Endothelial cell of umbilical vein (primary cell): ENCODE measurements around the gene CACNA1B. TPM values are rescaled to one million over a fixed set of nuclear protein-coding genes. Genes with fewer than 3 reads are reported as not detected.

Source experiments
- BruUV-seq: library from RNA; stranded (reverse); fragments of 400-500 nt; replicated peaks from 2 replicates; lab custom pipeline; 2021; lab: Mats Ljungman, UMichigan
- CTCF ChIA-PET: fragments of 300-600, 350-600 bp; sonication (Branson Sonifier 250); formaldehyde crosslinking; loops from one replicate; lab custom pipeline; 2021; ENCODE audit warnings: antibody characterized with exemption, inconsistent platforms; lab: Charles Lee
- POLR2A ChIA-PET: fragments of 300-600, 350-600 bp; sonication (Branson Sonifier 250); formaldehyde crosslinking; loops from one replicate; lab custom pipeline; 2021; ENCODE audit warnings: antibody characterized with exemption, inconsistent platforms; lab: Charles Lee
- DNase-seq: peaks from one replicate; pipeline ENCODE4 v3.0.0-alpha.2; 2011; ENCODE audit warnings: low read depth, low spot score
- FAIRE-seq: peaks from 2 replicates; lab custom pipeline; 2011; peaks lifted over from hg19 to GRCh38; lab: Jason Lieb, UNC
- H2AFZ ChIP-seq: 2 replicates; pipeline ENCODE4 v1.6.0; 2012; ENCODE audit warnings: low read depth, low read length, control low read depth, inconsistent platforms
- H3K27ac ChIP-seq: 2 replicates; pipeline ENCODE4 v1.5.1; 2011; ENCODE audit warnings: low read depth, mild to moderate bottlenecking, control low read depth, low read length, moderate library complexity; ENCODE audit not compliant: insufficient read depth
- H3K27me3 ChIP-seq, 2 experiments: 2 replicates each; pipeline versions ENCODE4 v1.6.0 to v1.6.1; 2011; ENCODE audit warnings: low read length in 2 of 2, mixed read lengths in 1 of 2; ENCODE audit not compliant: control insufficient read depth in 2 of 2, insufficient read depth in 2 of 2
- H3K36me3 ChIP-seq, 2 experiments: 2 replicates in 1 of 2; 3 replicates in 1 of 2; pipeline ENCODE4 v1.5.1; 2011; ENCODE audit warnings: low read length in 2 of 2, mild to moderate bottlenecking in 1 of 2, moderate library complexity in 1 of 2; ENCODE audit not compliant: control insufficient read depth in 2 of 2, insufficient read depth in 2 of 2; ENCODE audit errors: extremely low read depth in 1 of 2
- H3K4me1 ChIP-seq: 3 replicates; pipeline ENCODE4 v1.5.1; 2011; ENCODE audit warnings: mild to moderate bottlenecking, low read length; ENCODE audit not compliant: control insufficient read depth, insufficient read depth; ENCODE audit errors: extremely low read depth
- H3K4me2 ChIP-seq: 2 replicates; pipeline ENCODE4 v1.6.1; 2011; ENCODE audit warnings: low read length, control low read depth, mixed read lengths; ENCODE audit not compliant: insufficient read depth
- H3K4me3 ChIP-seq, 3 experiments: fragments of 200-600 bp in 1 of 3; sonication (generic), shearing (Covaris generic) in 1 of 3; replicated peaks in 1 of 3; 2 replicates each; pipeline ENCODE4 v1.5.1; 2011 to 2016; ENCODE audit warnings: control low read depth in 3 of 3, low read length in 3 of 3, mild to moderate bottlenecking in 2 of 3, inconsistent platforms in 1 of 3, low read depth in 1 of 3, moderate library complexity in 1 of 3; ENCODE audit not compliant: insufficient read depth in 1 of 3
- H3K79me2 ChIP-seq: 2 replicates; pipeline ENCODE4 v1.6.0; 2012; ENCODE audit warnings: low read length, inconsistent platforms; ENCODE audit not compliant: control insufficient read depth, insufficient read depth
- H3K9ac ChIP-seq: replicated peaks from 2 replicates; pipeline ENCODE3; 2011; ENCODE audit warnings: low read length, control low read depth; ENCODE audit not compliant: insufficient read depth; ENCODE audit errors: extremely low read depth
- H3K9me1 ChIP-seq: replicated peaks from 3 replicates; pipeline ENCODE4 v1.6.0; 2011; ENCODE audit warnings: mild to moderate bottlenecking, low read length; ENCODE audit not compliant: control insufficient read depth, insufficient read depth; ENCODE audit errors: extremely low read depth
- H3K9me3 ChIP-seq: replicated peaks from 2 replicates; pipeline ENCODE4 v1.5.1; 2012; ENCODE audit warnings: low read length, inconsistent platforms; ENCODE audit not compliant: control insufficient read depth, insufficient read depth
- H4K20me1 ChIP-seq: replicated peaks from 2 replicates; pipeline ENCODE3; 2011; ENCODE audit warnings: mild to moderate bottlenecking, low read length; ENCODE audit not compliant: control insufficient read depth, insufficient read depth; ENCODE audit errors: extremely low read depth
- EZH2 ChIP-seq: IDR thresholded peaks from 2 replicates; pipeline ENCODE4 v1.6.1; 2012; ENCODE audit warnings: borderline replicate concordance, low read depth, mild to moderate bottlenecking, moderate library complexity, low read length, inconsistent platforms; ENCODE audit not compliant: severe bottlenecking
- FOS ChIP-seq: IDR thresholded peaks from 2 replicates; pipeline ENCODE4 v1.6.1; 2011; ENCODE audit warnings: mild to moderate bottlenecking, low read length, moderate library complexity, borderline replicate concordance; ENCODE audit not compliant: insufficient read depth
- GATA2 ChIP-seq: IDR thresholded peaks from 2 replicates; pipeline ENCODE4 v1.7.0; 2011; ENCODE audit warnings: low read depth, mild to moderate bottlenecking, moderate library complexity, mixed read lengths, low read length; ENCODE audit not compliant: insufficient read length, insufficient read depth
- JUN ChIP-seq: IDR thresholded peaks from 2 replicates; pipeline ENCODE4 v1.6.1; 2011; ENCODE audit warnings: borderline replicate concordance, low read depth; ENCODE audit not compliant: insufficient read length, insufficient read depth
- MYC ChIP-seq: IDR thresholded peaks from one replicate; pipeline ENCODE4 v1.6.1; 2011; ENCODE audit warnings: mild to moderate bottlenecking, low read depth, low read length
- POLR2A ChIP-seq: IDR thresholded peaks from 2 replicates; pipeline ENCODE4 v1.6.1; 2012; ENCODE audit warnings: low read depth, mild to moderate bottlenecking, control low read depth, low read length
- POLR2AphosphoS5 ChIP-seq: IDR thresholded peaks from 2 replicates; pipeline ENCODE4 v1.6.1; 2012; ENCODE audit warnings: low read depth, mild to moderate bottlenecking, control low read depth, low read length, moderate library complexity; ENCODE audit not compliant: insufficient read depth
- dilution Hi-C: fragments of 300-500 bp; cut with MboI; formaldehyde crosslinking; loops from one replicate; pipeline ENCODE4 v1.15.0; 2019; ENCODE audit warnings: low sequenced_read_pairs; ENCODE audit not compliant: extremely low pct_ligation_motif_present
- intact Hi-C: fragments of 100-400 bp; cut with micrococcal nuclease; formaldehyde crosslinking; loops from one replicate; pipeline ENCODE4 v1.10.0; 2022
- polyA plus RNA-seq, 4 experiments: library from polyadenylated mRNA; depleted of rRNA in 3 of 4; stranded (reverse) in 3 of 4; unstranded in 1 of 4; fragments of >200 nt; gene quantifications; 2 replicates each; pipeline versions ENCODE4 v1.2.1 to v1.2.3, GENCODE V29; 2011 to 2012; ENCODE audit warnings: missing spikeins in 1 of 4
- total RNA-seq: library from RNA; stranded (reverse); gene quantifications from 2 replicates; pipeline ENCODE4 v1.2.3, GENCODE V29; 2021
- TF ChIP-seq, protein P1 (sequence below): IDR thresholded peaks from 2 replicates; pipeline ENCODE4 v1.6.1; 2011; ENCODE audit not compliant: insufficient read depth, insufficient read length
- TF ChIP-seq, protein P2 (sequence below), 2 donors: IDR thresholded peaks; 1 replicate in 1 of 2; 2 replicates in 1 of 2; pipeline ENCODE4 v1.5.1; 2011; ENCODE audit warnings: low read length in 2 of 2, mild to moderate bottlenecking in 2 of 2, moderate library complexity in 2 of 2, control low read depth in 1 of 2, inconsistent platforms in 1 of 2, low read depth in 1 of 2; ENCODE audit not compliant: insufficient read depth in 1 of 2; ENCODE audit errors: extremely low read depth in 1 of 2

The CACNA1B gene
- total and polyA plus RNA-seq, 2 donors (not counting 3 experiments of a cell fraction or from before 2014, with no cell fraction given) = 0.11 to 0.41 TPM

DNA sequence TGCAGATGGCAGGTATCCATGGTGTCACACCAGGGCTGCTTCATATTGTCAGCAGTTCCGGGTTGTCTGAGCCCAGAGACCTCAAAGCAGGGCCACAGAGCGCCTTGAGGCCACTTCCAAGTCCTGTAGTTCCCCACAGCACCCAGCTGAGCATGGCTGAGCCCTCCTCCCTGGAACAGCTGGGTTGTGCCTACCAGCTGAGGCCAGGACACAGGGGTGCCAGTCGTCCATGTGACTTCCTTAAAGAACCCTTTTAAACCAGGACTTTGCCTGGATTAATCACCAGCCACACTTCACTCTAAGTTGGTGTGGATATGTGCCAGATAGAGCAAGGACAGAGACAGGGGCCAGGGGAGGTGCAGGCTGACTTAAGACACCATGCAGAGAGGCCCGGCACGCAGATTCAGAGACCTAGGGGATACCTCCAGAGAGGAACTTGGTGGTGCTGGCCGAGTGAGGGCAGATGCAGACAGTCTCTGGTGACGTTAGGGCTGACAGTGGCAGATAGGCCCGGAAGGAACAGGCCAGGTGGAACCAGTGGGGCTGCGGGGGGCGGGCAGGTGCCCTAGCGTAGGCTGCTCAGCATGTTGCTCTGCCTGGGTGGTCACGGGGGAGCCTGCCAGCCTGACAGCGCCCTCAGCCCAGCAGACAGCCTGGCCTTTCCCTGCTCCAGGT is 142.7 kb downstream of the CACNA1B start:
- H3K4me1 ChIP-seq = no peaks in the 10 kb centered on the region
- H4K20me1 ChIP-seq = no peaks in the 10 kb centered on the region
- intact Hi-C loops (no loop called here), dilution Hi-C loops (no loop called here)
- peaks cover 10 to 12% of the 10 kb centered on the region in 2 experiments for H3K27me3 ChIP-seq
- DNase-seq (no peak), FAIRE-seq (no peak)
- no peak overlapping the region for H3K4me2 ChIP-seq
- no TSS peak for BruUV-seq
- no peaks in the 10 kb centered on the region for H3K79me2 ChIP-seq
- H3K36me3 ChIP-seq = no peaks in the 10 kb centered on the region
- H3K9me1 ChIP-seq = no peaks in the 10 kb centered on the region
- TF ChIP-seq, protein P1, sequence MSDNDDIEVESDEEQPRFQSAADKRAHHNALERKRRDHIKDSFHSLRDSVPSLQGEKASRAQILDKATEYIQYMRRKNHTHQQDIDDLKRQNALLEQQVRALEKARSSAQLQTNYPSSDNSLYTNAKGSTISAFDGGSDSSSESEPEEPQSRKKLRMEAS = no peak
- TF ChIP-seq JUN (no peak), EZH2 (no peak), MYC (no peak), GATA2 (no peak), POLR2A (no peak), FOS (no peak), POLR2AphosphoS5 (no peak)
- TF ChIP-seq, protein P2, sequence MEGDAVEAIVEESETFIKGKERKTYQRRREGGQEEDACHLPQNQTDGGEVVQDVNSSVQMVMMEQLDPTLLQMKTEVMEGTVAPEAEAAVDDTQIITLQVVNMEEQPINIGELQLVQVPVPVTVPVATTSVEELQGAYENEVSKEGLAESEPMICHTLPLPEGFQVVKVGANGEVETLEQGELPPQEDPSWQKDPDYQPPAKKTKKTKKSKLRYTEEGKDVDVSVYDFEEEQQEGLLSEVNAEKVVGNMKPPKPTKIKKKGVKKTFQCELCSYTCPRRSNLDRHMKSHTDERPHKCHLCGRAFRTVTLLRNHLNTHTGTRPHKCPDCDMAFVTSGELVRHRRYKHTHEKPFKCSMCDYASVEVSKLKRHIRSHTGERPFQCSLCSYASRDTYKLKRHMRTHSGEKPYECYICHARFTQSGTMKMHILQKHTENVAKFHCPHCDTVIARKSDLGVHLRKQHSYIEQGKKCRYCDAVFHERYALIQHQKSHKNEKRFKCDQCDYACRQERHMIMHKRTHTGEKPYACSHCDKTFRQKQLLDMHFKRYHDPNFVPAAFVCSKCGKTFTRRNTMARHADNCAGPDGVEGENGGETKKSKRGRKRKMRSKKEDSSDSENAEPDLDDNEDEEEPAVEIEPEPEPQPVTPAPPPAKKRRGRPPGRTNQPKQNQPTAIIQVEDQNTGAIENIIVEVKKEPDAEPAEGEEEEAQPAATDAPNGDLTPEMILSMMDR (IDR thresholded peaks at IDR 0.05; ENCODE audit: extremely low read depth in 1 of 2, insufficient read depth in 1 of 2, low read depth in 1 of 2, low read length in 2 of 2) = no peak
- CTCF ChIA-PET = no interaction called here
- no peak overlapping the region for H3K27ac ChIP-seq
- H3K9me3 ChIP-seq = no peaks in the 10 kb centered on the region
- H2AFZ ChIP-seq = no peak overlapping the region
- H3K9ac ChIP-seq = no peak overlapping the region
- H3K4me3 ChIP-seq = no peak overlapping the region
- POLR2A ChIA-PET = no interaction called here
